ENCODE results near the gene P4HA2. TPM values are rescaled to one million over a fixed set of nuclear protein-coding genes. Genes with fewer than 3 reads are reported as not detected.

The P4HA2 gene
- total and polyA plus RNA-seq, 2 of the 8 experiments (the other 6 are each of a cell fraction or from before 2014, with no cell fraction given) = 7.4 to 9.3 TPM

DNA sequence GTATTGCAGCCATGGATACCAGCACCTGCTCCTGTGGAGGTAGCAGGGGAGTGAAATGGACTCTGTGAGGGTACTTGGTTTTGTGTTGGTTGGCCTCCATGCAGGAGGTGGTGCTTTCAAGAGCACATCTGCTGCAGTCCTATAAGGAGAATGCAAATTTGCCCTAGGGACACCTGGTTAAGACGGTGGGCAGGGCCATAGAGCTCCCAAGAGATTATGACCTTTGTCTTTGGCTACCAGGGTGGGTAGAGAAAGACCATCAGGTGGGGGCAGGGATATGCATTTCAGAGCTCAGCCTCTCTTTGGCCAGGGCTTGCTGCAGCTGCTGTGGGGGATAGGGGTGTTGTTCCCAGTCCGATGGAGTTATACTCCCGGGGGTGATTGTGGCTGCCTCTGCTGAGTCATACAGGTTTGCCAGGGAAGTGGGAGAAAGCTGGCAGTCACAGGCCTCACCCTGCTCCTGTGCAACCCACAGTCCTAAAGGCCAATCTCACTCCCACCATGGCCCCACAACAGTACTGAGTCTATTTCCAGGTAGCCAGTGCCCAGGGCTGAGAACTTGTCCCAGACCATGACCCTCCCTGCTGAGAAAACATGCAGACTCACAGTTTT lies 15.8 kb upstream of the P4HA2 start (continued):
- TF ChIP-seq, protein P1, sequence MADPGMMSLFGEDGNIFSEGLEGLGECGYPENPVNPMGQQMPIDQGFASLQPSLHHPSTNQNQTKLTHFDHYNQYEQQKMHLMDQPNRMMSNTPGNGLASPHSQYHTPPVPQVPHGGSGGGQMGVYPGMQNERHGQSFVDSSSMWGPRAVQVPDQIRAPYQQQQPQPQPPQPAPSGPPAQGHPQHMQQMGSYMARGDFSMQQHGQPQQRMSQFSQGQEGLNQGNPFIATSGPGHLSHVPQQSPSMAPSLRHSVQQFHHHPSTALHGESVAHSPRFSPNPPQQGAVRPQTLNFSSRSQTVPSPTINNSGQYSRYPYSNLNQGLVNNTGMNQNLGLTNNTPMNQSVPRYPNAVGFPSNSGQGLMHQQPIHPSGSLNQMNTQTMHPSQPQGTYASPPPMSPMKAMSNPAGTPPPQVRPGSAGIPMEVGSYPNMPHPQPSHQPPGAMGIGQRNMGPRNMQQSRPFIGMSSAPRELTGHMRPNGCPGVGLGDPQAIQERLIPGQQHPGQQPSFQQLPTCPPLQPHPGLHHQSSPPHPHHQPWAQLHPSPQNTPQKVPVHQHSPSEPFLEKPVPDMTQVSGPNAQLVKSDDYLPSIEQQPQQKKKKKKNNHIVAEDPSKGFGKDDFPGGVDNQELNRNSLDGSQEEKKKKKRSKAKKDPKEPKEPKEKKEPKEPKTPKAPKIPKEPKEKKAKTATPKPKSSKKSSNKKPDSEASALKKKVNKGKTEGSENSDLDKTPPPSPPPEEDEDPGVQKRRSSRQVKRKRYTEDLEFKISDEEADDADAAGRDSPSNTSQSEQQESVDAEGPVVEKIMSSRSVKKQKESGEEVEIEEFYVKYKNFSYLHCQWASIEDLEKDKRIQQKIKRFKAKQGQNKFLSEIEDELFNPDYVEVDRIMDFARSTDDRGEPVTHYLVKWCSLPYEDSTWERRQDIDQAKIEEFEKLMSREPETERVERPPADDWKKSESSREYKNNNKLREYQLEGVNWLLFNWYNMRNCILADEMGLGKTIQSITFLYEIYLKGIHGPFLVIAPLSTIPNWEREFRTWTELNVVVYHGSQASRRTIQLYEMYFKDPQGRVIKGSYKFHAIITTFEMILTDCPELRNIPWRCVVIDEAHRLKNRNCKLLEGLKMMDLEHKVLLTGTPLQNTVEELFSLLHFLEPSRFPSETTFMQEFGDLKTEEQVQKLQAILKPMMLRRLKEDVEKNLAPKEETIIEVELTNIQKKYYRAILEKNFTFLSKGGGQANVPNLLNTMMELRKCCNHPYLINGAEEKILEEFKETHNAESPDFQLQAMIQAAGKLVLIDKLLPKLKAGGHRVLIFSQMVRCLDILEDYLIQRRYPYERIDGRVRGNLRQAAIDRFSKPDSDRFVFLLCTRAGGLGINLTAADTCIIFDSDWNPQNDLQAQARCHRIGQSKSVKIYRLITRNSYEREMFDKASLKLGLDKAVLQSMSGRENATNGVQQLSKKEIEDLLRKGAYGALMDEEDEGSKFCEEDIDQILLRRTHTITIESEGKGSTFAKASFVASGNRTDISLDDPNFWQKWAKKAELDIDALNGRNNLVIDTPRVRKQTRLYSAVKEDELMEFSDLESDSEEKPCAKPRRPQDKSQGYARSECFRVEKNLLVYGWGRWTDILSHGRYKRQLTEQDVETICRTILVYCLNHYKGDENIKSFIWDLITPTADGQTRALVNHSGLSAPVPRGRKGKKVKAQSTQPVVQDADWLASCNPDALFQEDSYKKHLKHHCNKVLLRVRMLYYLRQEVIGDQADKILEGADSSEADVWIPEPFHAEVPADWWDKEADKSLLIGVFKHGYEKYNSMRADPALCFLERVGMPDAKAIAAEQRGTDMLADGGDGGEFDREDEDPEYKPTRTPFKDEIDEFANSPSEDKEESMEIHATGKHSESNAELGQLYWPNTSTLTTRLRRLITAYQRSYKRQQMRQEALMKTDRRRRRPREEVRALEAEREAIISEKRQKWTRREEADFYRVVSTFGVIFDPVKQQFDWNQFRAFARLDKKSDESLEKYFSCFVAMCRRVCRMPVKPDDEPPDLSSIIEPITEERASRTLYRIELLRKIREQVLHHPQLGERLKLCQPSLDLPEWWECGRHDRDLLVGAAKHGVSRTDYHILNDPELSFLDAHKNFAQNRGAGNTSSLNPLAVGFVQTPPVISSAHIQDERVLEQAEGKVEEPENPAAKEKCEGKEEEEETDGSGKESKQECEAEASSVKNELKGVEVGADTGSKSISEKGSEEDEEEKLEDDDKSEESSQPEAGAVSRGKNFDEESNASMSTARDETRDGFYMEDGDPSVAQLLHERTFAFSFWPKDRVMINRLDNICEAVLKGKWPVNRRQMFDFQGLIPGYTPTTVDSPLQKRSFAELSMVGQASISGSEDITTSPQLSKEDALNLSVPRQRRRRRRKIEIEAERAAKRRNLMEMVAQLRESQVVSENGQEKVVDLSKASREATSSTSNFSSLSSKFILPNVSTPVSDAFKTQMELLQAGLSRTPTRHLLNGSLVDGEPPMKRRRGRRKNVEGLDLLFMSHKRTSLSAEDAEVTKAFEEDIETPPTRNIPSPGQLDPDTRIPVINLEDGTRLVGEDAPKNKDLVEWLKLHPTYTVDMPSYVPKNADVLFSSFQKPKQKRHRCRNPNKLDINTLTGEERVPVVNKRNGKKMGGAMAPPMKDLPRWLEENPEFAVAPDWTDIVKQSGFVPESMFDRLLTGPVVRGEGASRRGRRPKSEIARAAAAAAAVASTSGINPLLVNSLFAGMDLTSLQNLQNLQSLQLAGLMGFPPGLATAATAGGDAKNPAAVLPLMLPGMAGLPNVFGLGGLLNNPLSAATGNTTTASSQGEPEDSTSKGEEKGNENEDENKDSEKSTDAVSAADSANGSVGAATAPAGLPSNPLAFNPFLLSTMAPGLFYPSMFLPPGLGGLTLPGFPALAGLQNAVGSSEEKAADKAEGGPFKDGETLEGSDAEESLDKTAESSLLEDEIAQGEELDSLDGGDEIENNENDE (IDR thresholded peaks at IDR 0.05; ENCODE audit: insufficient replicate concordance, low read length) = no peak
- TF ChIP-seq RXRA (IDR thresholded peaks at IDR 0.05; ENCODE audit: insufficient read depth, low read depth, low read length) (no peak), CEBPB (IDR thresholded peaks at IDR 0.05; ENCODE audit: low read depth, low read length) (no peak), BRCA1 (IDR thresholded peaks at IDR 0.05; ENCODE audit: low read depth, low read length) (no peak), BACH1 (IDR thresholded peaks at IDR 0.05; ENCODE audit: low read length) (no peak), MAFK (IDR thresholded peaks at IDR 0.05; ENCODE audit: low read depth, low read length) (no peak), SIX5 (IDR thresholded peaks at IDR 0.05; ENCODE audit: low read depth, low read length) (no peak), ZNF274 (IDR thresholded peaks at IDR 0.05; ENCODE audit: borderline replicate concordance, extremely low read depth, low read length) (no peak), TAF1 (IDR thresholded peaks at IDR 0.05; ENCODE audit: low read depth, low read length) (no peak), CREB1 (IDR thresholded peaks at IDR 0.05) (no peak), EP300 (IDR thresholded peaks at IDR 0.05; ENCODE audit: borderline replicate concordance in 1 of 2, low read depth in 2 of 2, low read length in 2 of 2) (no peak)

Data from H1 (cell line).